Measurements from ENCODE around the gene FAM216B.
"Not testable (repeated sequence)": the region's sequence is repeated elsewhere in the genome, so short reads cannot be mapped to it uniquely, and the experiment has no call there.

The FAM216B gene

DNA sequence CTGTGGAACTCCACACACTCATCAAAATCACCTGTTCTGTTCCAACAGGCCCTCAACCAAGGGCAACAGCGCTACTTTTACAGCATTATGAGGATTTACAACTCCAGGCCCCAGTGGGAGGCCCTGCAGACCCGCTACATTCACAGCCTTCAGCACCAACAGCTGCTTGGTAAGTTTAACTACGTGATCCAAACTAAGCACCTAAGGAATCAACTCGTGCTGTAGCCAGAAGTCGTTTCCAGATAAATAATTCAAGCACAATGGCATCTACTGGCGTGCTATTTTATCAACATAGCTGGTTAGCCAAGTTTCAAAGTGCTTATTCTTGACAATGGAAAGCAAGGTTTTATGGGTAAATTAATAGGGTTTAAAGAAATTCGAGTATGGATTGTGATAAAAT lies 5.3 kb downstream of the FAM216B start:
- no peak for DNase-seq

DNA sequence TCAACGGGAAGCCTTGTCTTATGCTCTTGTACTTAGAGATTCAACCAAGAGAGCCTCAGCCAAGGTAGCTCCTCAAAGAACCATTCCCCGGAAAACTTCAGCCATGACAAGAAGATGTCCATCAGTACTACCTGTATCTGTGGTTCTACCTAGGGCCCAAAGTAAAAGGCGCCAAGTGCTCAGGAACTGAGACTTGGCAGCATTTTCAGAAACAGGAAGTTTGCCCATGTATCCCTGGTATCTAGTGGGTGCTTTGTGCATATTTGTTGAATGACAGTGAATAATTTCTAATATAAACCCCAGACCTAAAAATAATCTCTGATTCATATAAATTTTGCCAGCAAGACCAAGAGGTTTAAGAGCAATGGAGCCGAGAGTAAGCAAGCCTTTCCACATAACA lies 7.2 kb downstream of the FAM216B start:
- DNase-seq, result no peak

DNA sequence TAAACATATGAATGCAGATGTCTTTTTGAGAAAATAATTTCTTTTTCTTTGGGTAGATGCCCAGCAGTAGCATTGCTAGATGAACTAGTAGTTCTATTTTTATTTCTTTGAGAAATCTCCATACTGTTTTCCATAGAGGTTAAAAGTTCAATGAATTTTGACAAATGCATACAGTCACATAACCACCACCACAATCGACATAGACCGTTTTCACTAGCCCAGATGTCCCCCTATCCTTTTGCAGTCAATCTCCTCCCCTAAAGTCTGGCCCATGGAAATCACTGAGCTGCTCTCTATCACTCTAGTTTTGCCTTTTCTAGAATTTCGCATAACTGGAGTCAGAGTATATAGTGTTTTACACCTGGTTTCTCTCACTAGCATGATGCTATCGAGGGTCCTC lies 10.8 kb downstream of the FAM216B start:
- DNase-seq, result no peak

DNA sequence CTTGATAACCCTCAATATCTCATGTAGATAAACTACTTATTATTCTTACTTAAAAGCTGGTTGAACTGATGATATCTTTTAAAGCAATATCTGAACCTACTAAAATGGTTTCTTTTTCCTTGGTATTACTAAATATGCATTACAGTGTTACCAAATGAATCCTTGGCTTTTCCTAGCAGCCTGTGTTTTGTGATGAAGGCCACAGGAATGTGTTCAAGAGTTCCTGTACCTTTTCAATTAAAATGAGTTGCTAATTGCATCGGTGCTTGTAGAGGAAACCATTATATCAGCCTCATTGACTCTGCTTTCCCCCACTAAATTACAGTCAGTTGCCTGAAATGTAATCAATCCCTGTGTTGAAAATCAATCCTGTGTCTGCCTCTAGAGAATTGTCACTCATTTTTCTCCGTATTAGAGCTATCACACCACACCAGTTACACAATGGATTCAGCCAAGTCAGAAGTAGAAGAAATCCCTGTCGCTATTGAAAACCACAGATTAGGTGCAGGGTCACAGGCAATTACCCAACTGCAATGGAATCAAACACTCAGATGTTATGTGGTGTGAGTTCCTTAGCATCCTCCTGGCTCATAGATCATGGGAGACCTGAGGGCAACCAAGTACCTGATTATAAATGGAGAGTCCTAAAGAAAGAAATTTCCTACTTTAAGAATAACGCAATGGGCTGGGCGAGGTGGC lies 13.3 kb downstream of the FAM216B start:
- no peak for DNase-seq

DNA sequence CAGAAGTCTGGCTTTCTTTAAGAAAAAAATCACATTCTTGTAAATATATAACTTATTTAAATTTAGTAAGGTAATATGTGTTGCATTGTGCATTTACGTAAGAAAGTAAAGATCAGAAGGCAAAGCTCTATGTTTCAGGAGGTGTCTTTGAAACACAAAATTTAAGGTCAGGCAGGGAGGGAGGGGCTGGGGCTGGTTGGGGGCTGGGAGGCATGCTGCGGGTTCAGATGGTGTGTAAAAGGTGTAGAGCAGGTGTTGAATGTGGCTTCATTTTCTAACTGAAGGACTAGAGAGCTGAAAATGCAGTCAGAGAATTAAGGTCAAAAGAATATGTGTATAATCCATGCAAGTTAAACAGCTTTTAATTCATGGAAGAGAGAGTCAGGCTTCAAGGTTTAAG lies 14.3 kb downstream of the FAM216B start:
- DNase-seq, result no peak

DNA sequence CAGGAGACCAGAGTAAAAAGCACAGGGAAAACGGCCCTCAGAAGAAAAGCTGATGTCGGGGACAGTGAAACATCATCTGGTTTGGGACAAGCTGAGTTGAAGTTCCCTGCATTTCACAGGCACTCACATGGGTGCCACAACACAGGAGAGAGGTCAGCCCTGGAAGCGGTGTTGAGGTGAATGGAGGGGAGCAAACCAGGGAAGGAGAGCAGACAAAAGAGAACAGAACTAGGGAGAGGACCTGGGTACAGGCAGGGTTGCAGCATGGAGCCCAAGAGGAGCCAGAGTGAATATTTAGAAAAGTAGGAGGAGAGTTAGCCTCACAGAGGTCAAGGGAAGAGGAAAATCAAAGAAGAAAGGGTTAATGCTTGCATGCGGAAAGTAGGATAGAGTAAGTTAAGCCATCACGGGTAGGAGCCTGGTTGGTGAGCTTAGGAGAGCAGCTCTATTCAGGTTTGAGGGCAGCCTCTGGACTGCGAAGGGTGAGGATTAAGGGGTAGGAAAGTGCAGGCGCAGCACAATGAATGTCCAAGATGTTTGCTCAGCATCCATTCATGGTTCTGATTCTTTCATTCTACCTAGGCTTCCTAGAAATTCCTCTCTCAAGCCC lies 15.5 kb downstream of the FAM216B start:
- no peak for DNase-seq

DNA sequence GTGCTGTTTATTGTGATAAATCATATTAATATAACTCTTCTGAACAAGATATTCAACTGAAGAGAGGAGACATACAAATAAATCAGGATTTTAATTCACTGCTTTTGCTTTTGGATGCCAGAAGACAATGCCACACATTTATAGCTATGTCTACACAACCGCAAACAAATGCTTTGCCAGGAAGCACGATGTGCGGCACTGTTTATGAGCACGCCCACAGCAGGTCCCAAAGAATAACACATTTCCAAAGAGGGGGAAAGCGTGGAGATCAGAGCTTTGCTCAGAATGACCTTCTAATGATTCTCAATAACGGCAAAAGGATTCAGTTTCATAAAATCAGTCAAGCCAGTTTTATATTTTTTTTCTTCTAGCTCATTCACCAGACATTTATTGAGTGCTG lies 16.7 kb downstream of the FAM216B start:
- no peak for DNase-seq

DNA sequence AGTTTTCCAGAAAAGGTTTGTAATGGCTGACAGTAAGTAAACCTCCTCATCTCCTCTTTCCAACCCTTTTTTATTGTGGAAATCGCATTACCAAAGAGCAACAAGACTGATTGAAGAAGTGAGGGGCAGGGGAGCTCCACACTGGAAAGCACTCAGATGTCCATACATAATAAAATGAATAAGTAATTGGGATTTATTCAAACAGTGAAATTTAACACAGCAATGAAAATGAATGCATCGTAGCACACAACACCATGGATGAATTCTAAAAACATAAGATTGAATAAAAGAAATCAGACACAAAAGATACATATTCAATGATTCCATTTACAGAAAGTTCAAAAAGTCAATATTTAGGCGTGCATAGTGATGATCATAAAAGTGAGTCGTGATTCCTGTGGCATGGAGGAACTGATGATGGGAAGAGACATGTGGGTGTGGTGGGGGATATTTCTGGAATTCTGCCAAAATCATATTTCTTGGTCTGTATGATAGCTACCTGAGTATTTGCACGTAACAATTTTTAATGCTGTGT lies 18.8 kb downstream of the FAM216B start:
- no peak for DNase-seq

DNA sequence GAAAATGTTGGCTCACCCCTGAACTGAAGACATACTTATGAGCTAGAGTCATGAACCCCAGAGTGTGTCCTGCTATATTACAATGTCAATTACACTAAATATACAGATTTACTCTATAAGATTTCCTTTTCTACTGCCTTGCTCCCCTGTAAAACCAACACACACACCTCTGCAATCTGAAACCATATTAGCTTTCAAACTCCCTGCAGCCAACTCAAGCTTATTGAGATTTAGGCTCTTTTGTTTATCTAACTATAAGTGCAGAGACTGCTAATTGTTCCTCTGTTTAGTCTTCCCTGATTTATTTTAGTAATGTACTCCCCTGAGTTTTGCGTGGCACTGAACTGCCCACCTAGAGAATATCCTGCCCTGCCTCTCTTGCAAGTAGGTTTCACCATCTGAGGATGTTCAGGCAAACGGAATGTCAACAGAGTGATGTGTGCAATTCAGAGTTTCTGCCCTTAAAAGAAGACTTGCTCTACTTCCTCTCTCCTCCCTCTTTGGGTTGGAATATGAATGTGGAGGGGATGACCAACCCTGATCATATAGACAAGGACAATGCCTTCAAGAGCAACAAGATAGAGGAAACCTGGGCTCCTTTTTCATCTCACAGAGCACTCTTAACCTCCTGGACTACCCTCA lies 22.3 kb downstream of the FAM216B start:
- DNase-seq, result no peak

DNA sequence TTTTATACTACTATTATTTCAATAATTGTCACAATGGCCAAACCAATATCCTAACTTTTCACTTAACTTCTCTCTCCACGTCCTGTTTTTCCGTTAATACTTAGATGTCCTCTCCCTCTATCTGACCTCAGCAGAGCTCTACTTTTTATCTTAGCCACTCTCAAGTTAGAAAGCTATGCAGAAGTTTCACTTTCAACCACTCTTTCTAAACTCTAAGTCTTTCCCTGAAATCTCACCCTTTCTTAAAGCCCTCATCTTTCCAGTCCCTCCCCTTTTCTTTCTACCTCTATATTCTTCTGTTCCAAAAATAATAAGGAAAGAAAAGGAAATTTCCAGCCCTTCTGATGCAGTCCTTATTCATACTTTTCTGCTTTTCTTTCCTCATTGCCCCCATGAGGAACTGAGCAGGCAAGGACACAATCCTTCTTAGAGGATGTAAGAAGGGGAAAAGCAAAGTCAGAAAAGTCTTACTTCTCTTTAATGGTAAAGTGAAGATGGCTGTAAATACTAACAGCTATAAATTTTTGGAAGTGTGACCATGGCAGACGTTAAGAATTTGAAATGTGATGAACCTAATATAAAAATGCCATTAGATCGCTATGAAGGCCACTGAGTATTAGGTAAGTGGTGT lies 23.0 kb downstream of the FAM216B start:
- no peak for DNase-seq

DNA sequence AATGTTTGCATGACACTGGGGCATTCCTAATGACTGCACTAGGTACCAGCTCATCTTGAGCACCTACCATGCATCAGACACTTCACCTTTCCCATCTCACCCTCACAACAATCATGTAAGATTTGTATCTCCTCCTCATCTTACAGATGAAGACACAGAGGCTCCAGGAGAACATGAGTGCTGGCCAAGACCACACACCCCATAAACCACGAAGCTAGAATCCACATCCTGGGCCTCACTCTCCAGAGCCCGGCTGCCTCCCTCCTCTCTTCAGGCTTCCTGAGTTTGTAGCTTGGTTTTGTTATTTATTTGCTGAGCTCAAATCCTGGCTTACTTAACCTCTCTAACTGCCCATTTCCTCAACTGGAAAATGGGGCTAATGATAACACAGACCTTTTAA lies 25.9 kb downstream of the FAM216B start:
- no peak for DNase-seq

DNA sequence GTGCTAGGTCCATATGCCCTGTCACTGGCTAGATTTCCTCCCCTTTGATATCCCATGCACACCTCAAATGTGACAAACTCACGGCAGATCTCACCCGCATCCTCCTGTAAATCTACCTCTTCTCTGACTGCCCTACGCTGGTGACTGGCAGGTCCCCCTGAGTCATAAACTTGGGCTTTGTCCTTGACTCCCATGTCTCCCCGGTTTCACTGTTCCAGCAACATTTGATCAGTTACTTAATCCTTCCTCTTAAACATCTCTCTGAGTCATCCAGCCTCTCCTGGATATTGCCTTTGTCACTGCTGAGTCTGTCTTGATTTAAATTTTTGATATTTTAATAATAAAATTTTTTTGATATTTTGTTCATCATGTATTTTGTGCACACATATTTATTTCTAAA lies 26.5 kb downstream of the FAM216B start:
- no peak for DNase-seq

DNA sequence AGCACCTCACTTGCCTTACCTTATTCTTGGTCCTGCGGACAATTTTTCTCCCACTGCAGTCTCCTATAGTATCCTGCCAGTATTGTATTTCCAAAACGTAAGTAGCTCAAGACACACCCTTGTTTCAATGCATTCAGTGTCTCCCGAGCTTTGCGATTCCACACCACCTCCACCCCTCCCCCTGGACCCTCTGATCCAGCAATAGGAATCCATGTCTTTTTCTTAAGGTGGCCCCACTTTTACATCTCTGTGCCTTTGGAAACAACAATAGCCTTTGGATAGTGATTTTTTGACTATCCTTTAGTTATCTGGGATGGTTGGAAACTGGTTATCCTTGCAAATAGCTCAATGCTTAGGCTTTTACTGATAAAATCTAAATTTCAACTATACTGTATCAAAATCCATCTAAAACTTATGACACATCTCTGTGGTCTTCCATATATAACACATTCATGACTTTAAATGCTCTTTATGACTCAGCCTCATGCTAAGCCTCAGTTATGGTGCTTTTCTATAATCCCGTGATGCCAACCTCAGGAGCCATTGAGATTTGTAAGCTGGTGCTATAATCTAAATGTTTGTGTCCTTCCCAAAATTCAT lies 27.1 kb downstream of the FAM216B start:
- no peak for DNase-seq

DNA sequence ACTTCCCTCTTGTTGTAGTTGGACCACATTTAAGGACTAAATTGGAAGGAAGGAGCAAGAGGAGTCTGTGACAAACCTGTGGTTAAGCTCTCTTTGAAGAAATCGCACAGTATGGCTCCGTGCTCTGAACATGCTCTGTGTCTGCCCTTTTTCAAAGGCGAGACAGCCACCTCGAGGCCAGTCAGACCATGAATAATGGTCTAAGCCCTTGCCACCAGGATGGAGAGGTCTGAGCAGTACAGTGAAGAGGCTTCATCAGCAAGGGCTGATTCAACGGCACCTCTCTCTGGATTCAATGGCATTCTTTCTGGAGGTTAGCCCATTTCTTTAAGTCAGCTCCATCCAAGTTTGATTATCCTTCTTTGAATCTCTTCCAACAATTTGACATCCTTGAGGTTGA lies 30.9 kb downstream of the FAM216B start:
- no peak for DNase-seq

DNA sequence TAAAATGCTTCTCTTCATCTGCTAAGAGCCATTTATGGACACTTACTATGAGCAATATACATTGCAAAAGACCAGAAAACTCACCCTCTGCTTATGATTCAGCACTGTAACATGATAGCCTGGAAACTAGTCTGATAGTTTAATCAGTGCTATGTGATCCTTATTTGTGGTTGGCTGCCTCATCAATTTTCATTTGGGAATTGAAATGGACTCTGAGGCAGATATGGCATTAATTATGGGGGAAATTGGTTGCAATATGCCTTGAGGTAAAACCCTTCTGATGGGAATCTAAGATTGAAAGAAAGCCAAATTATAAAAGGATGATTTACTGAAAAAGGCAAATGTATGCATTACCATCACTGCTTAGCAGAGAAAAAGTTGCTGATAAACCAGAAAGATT lies 33.5 kb downstream of the FAM216B start:
- DNase-seq, result no peak

DNA sequence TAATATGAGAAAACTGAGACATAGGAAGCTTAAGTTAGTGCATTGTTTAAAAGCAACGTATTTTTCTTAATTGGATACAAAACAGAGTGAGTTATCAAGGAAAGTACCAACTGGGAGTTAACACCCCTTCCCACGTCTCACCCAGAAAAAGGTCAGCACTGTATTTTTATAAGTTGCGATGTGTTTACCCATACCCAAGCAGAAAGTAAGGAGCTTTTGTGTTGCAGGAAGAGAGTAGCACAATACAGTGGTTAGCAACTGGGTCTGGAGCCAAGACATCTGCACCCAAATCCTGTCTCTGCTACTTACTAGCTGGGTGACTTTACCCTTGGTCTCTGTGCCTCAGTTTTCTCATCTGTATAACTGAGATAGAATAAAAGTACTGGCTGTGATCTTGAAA lies 34.3 kb downstream of the FAM216B start:
- no peak for DNase-seq

DNA sequence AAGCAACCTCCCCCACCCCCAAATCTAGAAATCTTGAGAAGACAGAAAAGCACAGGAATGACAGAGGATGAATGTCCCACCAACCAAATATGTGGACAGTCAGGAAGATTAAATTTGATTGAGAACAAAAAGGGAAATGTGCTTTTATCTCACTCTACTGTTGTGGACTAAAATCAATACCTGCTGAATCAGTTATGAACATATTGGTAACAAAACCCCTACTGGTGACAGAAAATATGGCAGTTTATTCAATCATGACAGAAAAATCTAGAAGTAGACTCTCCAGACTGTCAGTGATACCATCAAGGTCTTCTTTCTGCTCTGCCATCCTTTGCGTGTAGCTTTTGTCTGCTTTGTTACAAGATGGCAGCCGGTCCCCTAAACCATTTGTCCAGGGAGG lies 35.2 kb downstream of the FAM216B start:
- no peak for DNase-seq

DNA sequence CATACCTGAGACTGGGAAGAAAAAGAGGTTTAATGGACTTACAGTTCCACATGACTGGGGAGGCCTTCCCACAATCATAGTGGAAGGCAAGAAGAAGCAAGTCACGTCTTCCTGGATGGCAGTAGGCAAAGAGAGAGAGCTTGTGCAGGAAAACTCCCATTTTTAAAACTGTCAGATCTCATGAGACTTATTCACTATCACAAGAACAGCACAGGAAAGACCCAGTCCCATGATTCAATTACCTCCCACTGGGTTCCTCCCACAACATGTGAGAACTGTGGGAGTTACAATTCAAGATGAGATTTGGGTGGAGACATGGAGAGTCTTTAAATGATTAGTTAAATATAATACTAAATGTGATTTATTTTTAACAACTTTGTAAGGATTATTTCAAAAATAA lies 38.3 kb downstream of the FAM216B start:
- DNase-seq, result not testable (repeated sequence)

DNA sequence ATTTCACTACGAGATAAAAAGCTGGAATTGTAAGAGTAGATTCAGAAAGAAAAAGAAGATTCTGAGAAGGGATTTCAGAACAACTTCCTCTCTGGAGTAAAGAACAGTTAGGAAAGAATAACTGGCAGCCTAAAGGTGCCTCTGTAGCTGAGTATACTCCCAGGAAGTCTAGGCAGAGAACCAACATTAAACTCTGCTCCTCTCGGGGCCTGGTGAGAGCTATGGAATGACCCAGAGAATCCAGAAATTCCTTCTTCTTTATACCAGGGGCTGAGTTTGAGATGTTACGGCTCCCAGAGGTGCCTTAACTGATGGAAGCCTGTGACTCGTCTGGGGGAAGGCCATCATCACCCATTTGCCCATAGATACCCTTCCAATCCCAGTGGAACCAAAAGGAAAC lies 39.1 kb downstream of the FAM216B start:
- no peak for DNase-seq

DNA sequence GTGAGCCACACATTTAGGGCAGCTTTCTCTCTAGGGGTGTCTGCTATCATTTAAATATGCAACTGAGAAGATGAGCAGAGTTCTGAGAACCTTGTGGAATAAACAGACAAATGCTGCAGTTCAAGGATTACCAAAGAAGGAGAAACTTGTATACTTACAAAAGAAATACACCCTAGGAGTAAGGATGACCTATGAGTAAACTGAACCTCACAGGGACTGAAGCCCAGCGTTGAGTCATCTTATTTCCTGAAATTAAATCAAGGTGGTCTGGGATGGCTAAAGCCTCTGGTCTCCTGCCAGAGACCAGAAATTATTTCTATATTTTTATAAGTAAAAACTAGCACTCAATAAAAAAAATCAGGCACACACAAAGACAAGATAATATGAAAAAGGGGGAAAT lies 40.1 kb downstream of the FAM216B start:
- DNase-seq, result no peak

DNA sequence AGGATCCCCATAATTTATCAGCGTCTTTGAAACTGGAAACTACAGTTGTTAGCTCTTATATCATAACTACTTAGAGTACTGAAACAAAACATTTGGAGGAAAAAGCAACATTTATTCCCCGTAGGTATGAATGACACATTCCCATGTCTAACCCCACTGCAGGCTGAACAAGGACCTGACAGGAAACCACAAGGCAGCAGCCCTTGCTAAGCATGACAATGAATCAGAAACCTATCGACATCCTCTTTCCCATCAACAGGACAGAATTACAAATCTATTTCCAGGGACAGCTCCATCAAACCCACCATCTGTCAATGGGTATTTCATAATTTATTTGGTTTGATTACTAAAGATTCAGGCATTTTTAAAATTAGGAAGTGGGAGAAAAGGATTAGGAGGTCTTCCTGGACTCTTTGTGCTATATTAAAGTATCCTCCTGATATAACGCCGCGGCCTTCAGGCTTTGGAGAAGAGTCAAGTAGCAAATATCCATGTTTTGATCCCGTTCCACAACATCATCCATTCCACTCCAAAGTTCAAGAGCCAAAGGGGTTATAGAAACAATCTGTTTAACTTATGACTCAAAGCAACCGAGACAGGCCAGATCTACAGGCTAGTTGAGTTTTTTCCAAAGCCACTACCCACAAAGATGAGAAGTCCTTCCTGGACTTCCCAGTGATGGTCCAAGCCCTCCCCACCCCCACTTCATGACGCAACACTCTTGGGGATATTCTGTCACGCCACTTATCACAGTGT lies 51.1 kb downstream of the FAM216B start:
- no peak for DNase-seq

DNA sequence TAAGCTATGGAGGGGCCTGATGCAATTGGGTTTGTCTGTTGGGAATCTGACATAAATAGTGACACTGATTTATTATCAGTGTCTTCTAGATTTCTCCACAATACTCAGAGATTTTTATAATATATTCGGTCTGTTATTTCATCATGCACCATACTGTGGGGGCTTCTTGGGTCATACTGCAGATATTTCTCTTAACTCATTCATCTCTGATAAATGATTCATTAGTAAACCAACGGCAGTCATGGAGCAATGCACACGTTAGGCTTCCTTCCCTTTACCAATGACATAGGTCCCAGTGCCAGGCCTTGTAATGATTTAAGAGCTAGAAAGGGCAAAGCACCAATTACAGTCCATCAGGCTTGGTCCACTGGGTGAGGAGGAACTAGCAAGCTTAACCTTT lies 53.6 kb downstream of the FAM216B start:
- no peak for DNase-seq

All from SHP77 treated with DMSO at 0.1 percent for 48 hours (cell line).